A549 (cell line): Measurements from ENCODE around the gene OR4M1.

Experiments used
- CBX2 ChIP-seq: fragments of 200-600 bp; sonication (generic); IDR thresholded peaks from 2 replicates; pipeline ENCODE4 v1.6.1; 2016; ENCODE audit warnings: low read depth, mild to moderate bottlenecking, borderline replicate concordance
- CEBPB ChIP-seq, 2 experiments: fragments of >200 bp in 1 of 2; sonication (Bioruptor Twin) in 1 of 2; formaldehyde crosslinking in 1 of 2; IDR thresholded peaks; 2 replicates each; pipeline ENCODE4 v1.6.1; 2012 to 2016
- CTCF ChIP-seq: fragments of >200 bp; sonication (Bioruptor Twin); formaldehyde crosslinking; IDR thresholded peaks from 3 replicates; pipeline ENCODE4 v1.5.1; 2016
- HDAC2 ChIP-seq: fragments of 200-600 bp; sonication (generic); IDR thresholded peaks from 2 replicates; pipeline ENCODE4 v1.6.1; 2016
- JUNB ChIP-seq: fragments of >200 bp; sonication (Bioruptor Twin); formaldehyde crosslinking; IDR thresholded peaks from 2 replicates; pipeline ENCODE4 v1.6.1; 2016
- MAFK ChIP-seq: fragments of 450-650 bp; IDR thresholded peaks from 2 replicates; pipeline ENCODE4 v1.6.1; 2014; ENCODE audit not compliant: partially characterized antibody
- MAX ChIP-seq: IDR thresholded peaks from 2 replicates; pipeline ENCODE4 v1.6.1; 2012
- MYC ChIP-seq: IDR thresholded peaks from 2 replicates; pipeline ENCODE4 v1.6.1; 2012; ENCODE audit warnings: mild to moderate bottlenecking, inconsistent platforms, low read length, improper control_type of control experiment, borderline replicate concordance
- PBX3 ChIP-seq: IDR thresholded peaks from 2 replicates; pipeline ENCODE4 v1.6.1; 2012
- POLR2AphosphoS2 ChIP-seq: conservative IDR thresholded peaks from 2 replicates; pipeline ENCODE4 v1.6.1; 2012; ENCODE audit warnings: low read length, improper control_type of control experiment, inconsistent platforms
- REST ChIP-seq: fragments of 200-600 bp; sonication (generic); IDR thresholded peaks from 2 replicates; pipeline ENCODE4 v1.6.1; 2016; ENCODE audit warnings: antibody characterized with exemption, mild to moderate bottlenecking, moderate library complexity
- USF2 ChIP-seq: fragments of 450-650 bp; IDR thresholded peaks from 2 replicates; pipeline ENCODE4 v1.6.1; 2014; ENCODE audit warnings: antibody characterized with exemption
- ZFP36 ChIP-seq: fragments of 450-650 bp; IDR thresholded peaks from 2 replicates; pipeline ENCODE4 v1.6.1; 2014; ENCODE audit warnings: borderline replicate concordance; ENCODE audit not compliant: partially characterized antibody

GRCh38 chr14:19754172-19754571 is 19.1 kb upstream of the OR4M1 start:
- TF ChIP-seq USF2, result no peak
- TF ChIP-seq JUNB, result no peak
- no peak for TF ChIP-seq CTCF
- no peak for TF ChIP-seq REST
- no peak for TF ChIP-seq HDAC2
- no peak for TF ChIP-seq MYC
- TF ChIP-seq MAX, result no peak
- no peak for TF ChIP-seq MAFK
- no peak for TF ChIP-seq ZFP36
- no peak for TF ChIP-seq CBX2
- TF ChIP-seq CEBPB (IDR thresholded peaks at IDR 0.05), result no peak
- TF ChIP-seq PBX3, result no peak
- TF ChIP-seq POLR2AphosphoS2, result no peak
